ENCODE data around the gene CRYZL1. TPM values are rescaled to one million over a fixed set of nuclear protein-coding genes. Genes with fewer than 3 reads are reported as not detected.
A peak's percentile ranks its signal among the peaks of the same experiment; 100 is the strongest.

CRYZL1 gene
- total and polyA plus RNA-seq, 2 of the 8 experiments (the other 6 are each of a cell fraction or from before 2014, with no cell fraction given), result 15.6 to 15.8 TPM

GRCh38 chr21:33541756-33542639 is 99.5 kb downstream of the CRYZL1 start, which contains the start of gene GART (continued):
- TF ChIP-seq GABPA (IDR thresholded peaks at IDR 0.05; ENCODE audit: borderline replicate concordance, insufficient read depth, low read length) (peak; percentile 40; the same call in 1 of the 2 replicates), ATF2 (IDR thresholded peaks at IDR 0.05; ENCODE audit: low read length) (no peak), POLR2AphosphoS5 (IDR thresholded peaks at IDR 0.05; ENCODE audit: low read depth, low read length) (peak; percentile 88), SIRT6 (IDR thresholded peaks at IDR 0.05; ENCODE audit: low read length) (no peak), KDM1A (IDR thresholded peaks at IDR 0.05; ENCODE audit: borderline replicate concordance, low read length) (no peak), ASH2L (IDR thresholded peaks at IDR 0.05; ENCODE audit: low read length) (peak; percentile 59), CHD1 (IDR thresholded peaks at IDR 0.05; ENCODE audit: low read depth, low read length) (no peak), FOSL1 (IDR thresholded peaks at IDR 0.05; ENCODE audit: insufficient read depth, low read depth, low read length) (no peak), SAP30 (IDR thresholded peaks at IDR 0.05; ENCODE audit: insufficient read depth, insufficient replicate concordance, low read length) (peak; percentile 98), TAF7 (optimal IDR thresholded peaks at IDR 0.05; ENCODE audit: borderline replicate concordance, low read depth, low read length) (peak; percentile 32), PHF8 (conservative IDR thresholded peaks at IDR 0.05; ENCODE audit: low read depth, low read length) (peak; percentile 82), HDAC2 (IDR thresholded peaks at IDR 0.05; ENCODE audit: borderline replicate concordance in 1 of 2, low read depth in 2 of 2, low read length in 2 of 2) (peak in 1 of 2 experiments; percentile 94; a peak in 2 of 4 replicates), SIN3A (conservative IDR thresholded peaks at IDR 0.05 in 1 of 2, IDR thresholded peaks at IDR 0.05 in 1 of 2; ENCODE audit: low read depth in 1 of 2, low read length in 2 of 2) (peak; percentile 78 to 79; a peak in 3 of 4 replicates), CEBPB (IDR thresholded peaks at IDR 0.05; ENCODE audit: low read depth, low read length) (no peak), KDM4A (IDR thresholded peaks at IDR 0.05; ENCODE audit: low read depth, low read length, severe bottlenecking) (peak; percentile 1), SP1 (IDR thresholded peaks at IDR 0.05; ENCODE audit: low read depth, low read length) (no peak), NRF1 (IDR thresholded peaks at IDR 0.05; ENCODE audit: low read depth, low read length) (no peak)
- TF ChIP-seq, protein P1, sequence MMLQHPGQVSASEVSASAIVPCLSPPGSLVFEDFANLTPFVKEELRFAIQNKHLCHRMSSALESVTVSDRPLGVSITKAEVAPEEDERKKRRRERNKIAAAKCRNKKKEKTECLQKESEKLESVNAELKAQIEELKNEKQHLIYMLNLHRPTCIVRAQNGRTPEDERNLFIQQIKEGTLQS (IDR thresholded peaks at IDR 0.05; ENCODE audit: insufficient read depth, low read depth, low read length), result no peak
- TF ChIP-seq, protein P2, sequence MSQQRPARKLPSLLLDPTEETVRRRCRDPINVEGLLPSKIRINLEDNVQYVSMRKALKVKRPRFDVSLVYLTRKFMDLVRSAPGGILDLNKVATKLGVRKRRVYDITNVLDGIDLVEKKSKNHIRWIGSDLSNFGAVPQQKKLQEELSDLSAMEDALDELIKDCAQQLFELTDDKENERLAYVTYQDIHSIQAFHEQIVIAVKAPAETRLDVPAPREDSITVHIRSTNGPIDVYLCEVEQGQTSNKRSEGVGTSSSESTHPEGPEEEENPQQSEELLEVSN (IDR thresholded peaks at IDR 0.05), result peak; percentile 68

All from H1 (cell line).